ENCODE results near the gene MAML3. TPM values are rescaled to one million over a fixed set of nuclear protein-coding genes. Genes with fewer than 3 reads are reported as not detected.

MAML3 gene
- total and polyA plus RNA-seq, 3 experiments from 2014 or later = 0.44 to 0.57 (median 0.52) TPM

- Mint-ChIP-seq H3K27ac (no peak overlapping the region), H3K4me1 (no peaks in the 10 kb centered on the region), H3K4me3 (no peak overlapping the region), H3K9me3 (peaks cover 0 to 5% (median 0%) of the 10 kb centered on the region in 5 donors), H3K36me3 (no peaks in the 10 kb centered on the region), H3K27me3 (peaks cover 0 to 1% of the 10 kb centered on the region in 2 donors)
- H3K36me3 ChIP-seq (ENCODE audit: insufficient read depth, low read length) = no peaks in the 10 kb centered on the region
- H3K4me1 ChIP-seq (ENCODE audit: insufficient read depth, low read length) = no peaks in the 10 kb centered on the region
- no peaks in the 10 kb centered on the region for H3K27me3 ChIP-seq (ENCODE audit: insufficient read depth, low read length, poor library complexity, severe bottlenecking)
- CTCF ChIA-PET = no interaction called here
- no peak overlapping the region for H3K27ac ChIP-seq (ENCODE audit: low read depth, low read length)
- DNase-seq = no peak
- H3K4me3 ChIP-seq (ENCODE audit: low read length) = no peak overlapping the region
- no peaks in the 10 kb centered on the region for H3K9me3 ChIP-seq (ENCODE audit: low read length)
- POLR2A ChIA-PET = no interaction called here
Observed at GRCh38 chr4:139934708-139935195, 219.2 kb downstream of the MAML3 start.

GRCh38 chr4:139934057-139934707 is 219.8 kb downstream of the MAML3 start:
- no peak overlapping the region for H3K4me3 ChIP-seq (ENCODE audit: low read length)
- Mint-ChIP-seq H3K36me3 (no peaks in the 10 kb centered on the region), H3K4me1 (no peaks in the 10 kb centered on the region), H3K27me3 (peaks cover 0 to 1% of the 10 kb centered on the region in 2 donors), H3K4me3 (no peak overlapping the region), H3K9me3 (peaks cover 0 to 5% (median 0%) of the 10 kb centered on the region in 5 donors), H3K27ac (no peak overlapping the region)
- no peaks in the 10 kb centered on the region for H3K9me3 ChIP-seq (ENCODE audit: low read length)
- no peaks in the 10 kb centered on the region for H3K4me1 ChIP-seq (ENCODE audit: insufficient read depth, low read length)
- DNase-seq = no peak
- H3K27me3 ChIP-seq (ENCODE audit: insufficient read depth, low read length, poor library complexity, severe bottlenecking) = no peaks in the 10 kb centered on the region
- ChIA-PET CTCF (no interaction called here), POLR2A (no interaction called here)
- H3K27ac ChIP-seq (ENCODE audit: low read depth, low read length) = no peak overlapping the region
- H3K36me3 ChIP-seq (ENCODE audit: insufficient read depth, low read length) = no peaks in the 10 kb centered on the region

GRCh38 chr4:139933541-139933940 is 220.4 kb downstream of the MAML3 start:
- CTCF ChIA-PET = no interaction called here

GRCh38 chr4:139933104-139933503 is 220.9 kb downstream of the MAML3 start:
- Mint-ChIP-seq H3K4me3 (no peak overlapping the region), H3K4me1 (no peaks in the 10 kb centered on the region), H3K27me3 (peaks cover 5 to 7% of the 10 kb centered on the region in 2 donors), H3K9me3 (peaks cover 0 to 5% (median 0%) of the 10 kb centered on the region in 5 donors), H3K36me3 (no peaks in the 10 kb centered on the region), H3K27ac (no peak overlapping the region)
- Histone ChIP-seq H3K4me1 (ENCODE audit: insufficient read depth, low read length) (no peaks in the 10 kb centered on the region), H3K4me3 (ENCODE audit: low read length) (no peak overlapping the region), H3K36me3 (ENCODE audit: insufficient read depth, low read length) (no peaks in the 10 kb centered on the region), H3K9me3 (ENCODE audit: low read length) (no peaks in the 10 kb centered on the region), H3K27ac (ENCODE audit: low read depth, low read length) (no peak overlapping the region), H3K27me3 (ENCODE audit: insufficient read depth, low read length, poor library complexity, severe bottlenecking) (no peaks in the 10 kb centered on the region)
- CTCF ChIA-PET = no interaction called here
- no peak for DNase-seq
- POLR2A ChIA-PET = no interaction called here

More at GRCh38 chr4:139933541-139933940, 220.4 kb downstream of the MAML3 start:
- no peak overlapping the region for H3K27ac Mint-ChIP-seq
- no peaks in the 10 kb centered on the region for H3K36me3 Mint-ChIP-seq
- DNase-seq = no peak
- no peak overlapping the region for H3K4me3 Mint-ChIP-seq
- Histone ChIP-seq H3K9me3 (ENCODE audit: low read length) (no peaks in the 10 kb centered on the region), H3K27me3 (ENCODE audit: insufficient read depth, low read length, poor library complexity, severe bottlenecking) (no peaks in the 10 kb centered on the region), H3K4me3 (ENCODE audit: low read length) (no peak overlapping the region), H3K27ac (ENCODE audit: low read depth, low read length) (no peak overlapping the region), H3K4me1 (ENCODE audit: insufficient read depth, low read length) (no peaks in the 10 kb centered on the region), H3K36me3 (ENCODE audit: insufficient read depth, low read length) (no peaks in the 10 kb centered on the region)
- peaks cover 3 to 5% of the 10 kb centered on the region in 2 donors for H3K27me3 Mint-ChIP-seq
- no peaks in the 10 kb centered on the region for H3K4me1 Mint-ChIP-seq
- POLR2A ChIA-PET = no interaction called here
- H3K9me3 Mint-ChIP-seq = peaks cover 0 to 5% (median 0%) of the 10 kb centered on the region in 5 donors

- no peak for DNase-seq
- ChIA-PET POLR2A (no interaction called here), CTCF (no interaction called here)
- Mint-ChIP-seq H3K27ac (no peak overlapping the region), H3K9me3 (peaks cover 0 to 3% (median 0%) of the 10 kb centered on the region in 5 donors), H3K4me1 (no peaks in the 10 kb centered on the region), H3K36me3 (no peaks in the 10 kb centered on the region), H3K27me3 (peaks cover 7 to 9% of the 10 kb centered on the region in 2 donors), H3K4me3 (no peak overlapping the region)
- no peaks in the 10 kb centered on the region for H3K36me3 ChIP-seq (ENCODE audit: insufficient read depth, low read length)
- no peaks in the 10 kb centered on the region for H3K4me1 ChIP-seq (ENCODE audit: insufficient read depth, low read length)
- H3K9me3 ChIP-seq (ENCODE audit: low read length) = no peaks in the 10 kb centered on the region
- no peaks in the 10 kb centered on the region for H3K27me3 ChIP-seq (ENCODE audit: insufficient read depth, low read length, poor library complexity, severe bottlenecking)
- no peak overlapping the region for H3K4me3 ChIP-seq (ENCODE audit: low read length)
- no peak overlapping the region for H3K27ac ChIP-seq (ENCODE audit: low read depth, low read length)
Observed at GRCh38 chr4:139924782-139925181, 229.2 kb downstream of the MAML3 start.

GRCh38 chr4:139922406-139923024 is 231.5 kb downstream of the MAML3 start:
- Mint-ChIP-seq H3K27me3 (peaks cover 0 to 5% of the 10 kb centered on the region in 2 donors), H3K4me3 (no peak overlapping the region), H3K9me3 (peaks cover 0 to 3% (median 0%) of the 10 kb centered on the region in 5 donors), H3K27ac (no peak overlapping the region), H3K4me1 (no peaks in the 10 kb centered on the region), H3K36me3 (no peaks in the 10 kb centered on the region)
- Histone ChIP-seq H3K36me3 (ENCODE audit: insufficient read depth, low read length) (no peaks in the 10 kb centered on the region), H3K4me3 (ENCODE audit: low read length) (no peak overlapping the region), H3K4me1 (ENCODE audit: insufficient read depth, low read length) (no peaks in the 10 kb centered on the region), H3K27ac (ENCODE audit: low read depth, low read length) (no peak overlapping the region), H3K27me3 (ENCODE audit: insufficient read depth, low read length, poor library complexity, severe bottlenecking) (no peaks in the 10 kb centered on the region), H3K9me3 (ENCODE audit: low read length) (no peaks in the 10 kb centered on the region)
- no peak for DNase-seq
- CTCF ChIA-PET = no interaction called here
- POLR2A ChIA-PET = no interaction called here

GRCh38 chr4:139921429-139922184 is 232.4 kb downstream of the MAML3 start:
- no peak overlapping the region for H3K27ac Mint-ChIP-seq
- no peaks in the 10 kb centered on the region for H3K27me3 ChIP-seq (ENCODE audit: insufficient read depth, low read length, poor library complexity, severe bottlenecking)
- no peak overlapping the region for H3K27ac ChIP-seq (ENCODE audit: low read depth, low read length)
- POLR2A ChIA-PET = no interaction called here
- no peak for DNase-seq
- H3K9me3 ChIP-seq (ENCODE audit: low read length) = no peaks in the 10 kb centered on the region
- H3K27me3 Mint-ChIP-seq = peaks cover 0 to 5% of the 10 kb centered on the region in 2 donors
- H3K9me3 Mint-ChIP-seq = peaks cover 0 to 3% (median 0%) of the 10 kb centered on the region in 5 donors
- H3K4me3 ChIP-seq (ENCODE audit: low read length) = no peak overlapping the region
- no peaks in the 10 kb centered on the region for H3K4me1 ChIP-seq (ENCODE audit: insufficient read depth, low read length)
- H3K36me3 ChIP-seq (ENCODE audit: insufficient read depth, low read length) = no peaks in the 10 kb centered on the region
- no peaks in the 10 kb centered on the region for H3K36me3 Mint-ChIP-seq
- no peaks in the 10 kb centered on the region for H3K4me1 Mint-ChIP-seq
- no peak overlapping the region for H3K4me3 Mint-ChIP-seq
- CTCF ChIA-PET = no interaction called here

GRCh38 chr4:139920486-139921002 is 233.4 kb downstream of the MAML3 start:
- H3K27me3 Mint-ChIP-seq = peaks cover 0 to 5% of the 10 kb centered on the region in 2 donors
- POLR2A ChIA-PET = no interaction called here

More at GRCh38 chr4:139920486-139921002, 233.4 kb downstream of the MAML3 start:
- Mint-ChIP-seq H3K4me1 (no peaks in the 10 kb centered on the region), H3K27ac (no peak overlapping the region), H3K4me3 (no peak overlapping the region), H3K36me3 (no peaks in the 10 kb centered on the region), H3K9me3 (peaks cover 0 to 3% (median 0%) of the 10 kb centered on the region in 5 donors)
- Histone ChIP-seq H3K4me3 (ENCODE audit: low read length) (no peak overlapping the region), H3K36me3 (ENCODE audit: insufficient read depth, low read length) (no peaks in the 10 kb centered on the region), H3K9me3 (ENCODE audit: low read length) (no peaks in the 10 kb centered on the region), H3K27me3 (ENCODE audit: insufficient read depth, low read length, poor library complexity, severe bottlenecking) (no peaks in the 10 kb centered on the region), H3K4me1 (ENCODE audit: insufficient read depth, low read length) (no peaks in the 10 kb centered on the region), H3K27ac (ENCODE audit: low read depth, low read length) (no peak overlapping the region)
- no peak for DNase-seq
- CTCF ChIA-PET = no interaction called here

Measured in CD8-positive, alpha-beta memory T cell (primary cell).